Liver (tissue), 9 donors: Measurements from ENCODE around the gene HHLA2. TPM values are rescaled to one million over a fixed set of nuclear protein-coding genes. Genes with fewer than 3 reads are reported as not detected.

Experiments used
- DNase-seq: peaks from one replicate; pipeline ENCODE4 v3.0.0-alpha.2; 2017; ENCODE audit warnings: low spot score
- H3K27ac ChIP-seq, 2 donors: one replicate each; pipeline ENCODE4 v1.7.0; 2013; ENCODE audit warnings: inconsistent platforms in 2 of 2, low read length in 2 of 2, control low read depth in 1 of 2, low read depth in 1 of 2, mild to moderate bottlenecking in 1 of 2
- H3K27me3 ChIP-seq, 4 donors: one replicate each; pipeline versions ENCODE4 v1.6.1 to v1.7.0; 2013; ENCODE audit warnings: low read length in 3 of 4, inconsistent platforms in 1 of 4, mild to moderate bottlenecking in 1 of 4, moderate library complexity in 1 of 4; ENCODE audit not compliant: control insufficient read depth in 4 of 4, insufficient read depth in 4 of 4
- H3K36me3 ChIP-seq, 4 donors: one replicate each; pipeline versions ENCODE4 v1.6.1 to v1.7.0; 2013; ENCODE audit warnings: low read length in 3 of 4, mild to moderate bottlenecking in 3 of 4, low read depth in 1 of 4, moderate library complexity in 1 of 4; ENCODE audit not compliant: control insufficient read depth in 4 of 4, insufficient read depth in 3 of 4
- H3K4me1 ChIP-seq, 4 donors: one replicate each; pipeline versions ENCODE4 v1.6.1 to v1.7.0; 2013; ENCODE audit warnings: low read length in 3 of 4, mild to moderate bottlenecking in 3 of 4, moderate library complexity in 1 of 4; ENCODE audit not compliant: control insufficient read depth in 4 of 4, insufficient read depth in 4 of 4
- H3K4me3 ChIP-seq, 3 donors: one replicate each; pipeline versions ENCODE4 v1.6.1 to v1.7.0; 2013; ENCODE audit warnings: low read length in 3 of 3, control low read depth in 1 of 3, low read depth in 1 of 3, mild to moderate bottlenecking in 1 of 3
- H3K9ac ChIP-seq, 2 donors: one replicate each; pipeline ENCODE4 v1.7.0; 2013; ENCODE audit warnings: low read length in 2 of 2, mild to moderate bottlenecking in 2 of 2, moderate library complexity in 2 of 2, control low read depth in 1 of 2, low read depth in 1 of 2
- H3K9me3 ChIP-seq, 4 donors: one replicate each; pipeline versions ENCODE4 v1.6.1 to v1.7.0; 2013; ENCODE audit warnings: low read length in 3 of 4; ENCODE audit not compliant: control insufficient read depth in 4 of 4
- EGR1 ChIP-seq, 2 donors: IDR thresholded peaks; 2 replicates each; pipeline ENCODE4 v1.6.1; 2016 to 2018; ENCODE audit warnings: antibody characterized with exemption in 2 of 2, low read depth in 2 of 2
- FOXA1 ChIP-seq: IDR thresholded peaks from 2 replicates; pipeline ENCODE4 v1.6.1; 2016; ENCODE audit warnings: antibody characterized with exemption
- FOXA2 ChIP-seq: IDR thresholded peaks from 2 replicates; pipeline ENCODE4 v1.6.1; 2016; ENCODE audit warnings: antibody characterized with exemption
- GABPA ChIP-seq, 2 donors: IDR thresholded peaks in 1 of 2; conservative IDR thresholded peaks in 1 of 2; 2 replicates each; pipeline ENCODE4 v1.6.1; 2016; ENCODE audit warnings: antibody characterized with exemption in 2 of 2, mild to moderate bottlenecking in 1 of 2, moderate library complexity in 1 of 2
- HNF4A ChIP-seq, 2 donors: conservative IDR thresholded peaks; 2 replicates each; pipeline ENCODE4 v1.6.1; 2016; ENCODE audit warnings: antibody characterized with exemption in 2 of 2, mild to moderate bottlenecking in 2 of 2
- HNF4G ChIP-seq: IDR thresholded peaks from 2 replicates; pipeline ENCODE4 v1.6.1; 2016; ENCODE audit warnings: antibody characterized with exemption
- JUND ChIP-seq, 2 donors: IDR thresholded peaks; 2 replicates each; pipeline ENCODE4 v1.6.1; 2016; ENCODE audit warnings: antibody characterized with exemption in 2 of 2
- NR2F2 ChIP-seq: IDR thresholded peaks from 2 replicates; pipeline ENCODE4 v1.6.1; 2016; ENCODE audit warnings: antibody characterized with exemption
- RAD21 ChIP-seq, 2 donors: IDR thresholded peaks; 2 replicates each; pipeline ENCODE4 v1.6.1; 2016; ENCODE audit warnings: antibody characterized with exemption in 2 of 2, mild to moderate bottlenecking in 2 of 2
- RXRA ChIP-seq, 2 donors: IDR thresholded peaks; 2 replicates each; pipeline ENCODE4 v1.6.1; 2017 to 2018; ENCODE audit warnings: antibody characterized with exemption in 2 of 2, mild to moderate bottlenecking in 1 of 2
- SP1 ChIP-seq: IDR thresholded peaks from 2 replicates; pipeline ENCODE4 v1.6.1; 2018; ENCODE audit warnings: antibody characterized with exemption, mild to moderate bottlenecking
- TAF1 ChIP-seq: conservative IDR thresholded peaks from 2 replicates; pipeline ENCODE4 v1.6.1; 2016; ENCODE audit warnings: antibody characterized with exemption, mild to moderate bottlenecking
- YY1 ChIP-seq: IDR thresholded peaks from 2 replicates; pipeline ENCODE4 v1.6.1; 2016; ENCODE audit warnings: antibody characterized with exemption, mild to moderate bottlenecking
- WGBS: extraction: QIAGEN DNeasy Blood & Tissue Kit; methylation state at CpG from one replicate; pipeline ENCODE4 v1.1.7; 2013; 5-methylcytosine and 5-hydroxymethylcytosine counted together
- polyA plus RNA-seq, 2 donors: library from polyadenylated mRNA; stranded (reverse) in 1 of 2; unstranded in 1 of 2; fragments of 200-250 nt in 1 of 2; fragments of >200 nt in 1 of 2; fragmentation: Nextera tagmentation in 1 of 2; extraction: Ambion mirVana in 1 of 2; gene quantifications; one replicate each; pipeline versions ENCODE4 v1.2.1 to v1.2.3, GENCODE V29; 2013 to 2015
- total RNA-seq, 2 donors: library from RNA; depleted of rRNA; stranded (reverse); fragments of >200 nt; gene quantifications; one replicate each; pipeline ENCODE4 v1.2.3, GENCODE V29; 2014
- TF ChIP-seq, protein P1 (sequence below): IDR thresholded peaks from 2 replicates; pipeline ENCODE4 v1.6.1; 2016; ENCODE audit warnings: antibody characterized with exemption, mild to moderate bottlenecking
- TF ChIP-seq, protein P2 (sequence below): IDR thresholded peaks from 2 replicates; pipeline ENCODE4 v1.6.1; 2016; ENCODE audit warnings: antibody characterized with exemption
- TF ChIP-seq, protein P3 (sequence below): IDR thresholded peaks from 2 replicates; pipeline ENCODE4 v1.6.1; 2016; ENCODE audit warnings: antibody characterized with exemption
- TF ChIP-seq, protein P4 (sequence below): fragments of 150-350 bp; IDR thresholded peaks from 2 replicates; pipeline ENCODE4 v1.5.1; 2017; ENCODE audit warnings: improper control_type of control experiment, low read depth, low read length; ENCODE audit not compliant: missing input control
- TF ChIP-seq, protein P5 (sequence below): IDR thresholded peaks from 2 replicates; pipeline ENCODE4 v1.6.1; 2016; ENCODE audit warnings: antibody characterized with exemption
- donor health status: healthy.
- donor health status: healthy.
- donor health status: healthy.
- donor health status: healthy.
- donor health status: healthy.

The HHLA2 gene
- total and polyA plus RNA-seq, 4 donors, result 0.07 to 0.14 TPM; not detected in 2

DNA sequence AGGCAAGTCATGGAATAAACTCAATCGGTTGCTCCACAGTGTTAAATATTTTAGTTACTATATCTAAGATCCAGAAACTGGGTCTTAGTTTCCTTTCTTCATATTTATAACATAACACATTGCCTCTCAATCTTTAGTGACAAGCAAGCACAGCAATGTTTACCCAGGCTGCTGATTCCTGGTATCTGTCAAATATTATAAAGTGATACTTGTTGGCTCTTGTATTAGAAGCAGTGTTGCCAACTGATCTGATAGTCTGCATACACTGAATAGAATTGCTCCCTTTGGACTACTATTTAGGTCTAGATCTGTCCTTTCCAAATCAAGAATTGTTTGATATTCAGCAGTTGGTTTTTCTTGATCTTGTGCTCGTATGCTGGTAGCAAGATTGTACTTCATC is 7.2 kb upstream of the HHLA2 start:
- Histone ChIP-seq H3K36me3 (no peaks in the 10 kb centered on the region), H3K4me1 (no peaks in the 10 kb centered on the region), H3K27me3 (no peaks in the 10 kb centered on the region), H3K27ac (no peak overlapping the region), H3K4me3 (no peak overlapping the region), H3K9me3 (no peaks in the 10 kb centered on the region), H3K9ac (no peak overlapping the region)
- 77% methylated on average over 2 of the region's 2 CpGs for WGBS
- TF ChIP-seq TAF1 (no peak), NR2F2 (no peak), YY1 (no peak), FOXA2 (no peak)
- DNase-seq, result no peak

DNA sequence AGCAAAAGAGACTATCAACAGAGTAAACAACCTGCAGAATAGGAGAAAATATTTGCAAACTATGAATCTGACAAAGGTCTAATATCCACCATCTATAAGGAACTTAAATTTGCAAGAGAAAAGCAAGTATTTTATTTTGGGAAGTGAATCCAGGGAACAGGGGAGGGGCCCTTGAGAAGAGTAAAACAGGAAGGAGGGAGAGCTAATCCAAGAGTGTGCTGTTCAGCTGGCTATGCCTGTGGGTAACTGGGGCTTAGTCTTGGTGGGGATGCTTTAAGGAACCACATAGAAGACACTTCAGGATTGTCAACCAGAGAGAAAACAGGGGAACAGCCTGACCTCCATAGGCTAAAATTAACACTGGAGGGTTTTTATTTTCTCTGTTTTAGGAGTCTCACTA is 3.9 kb upstream of the HHLA2 start:
- H3K4me3 ChIP-seq, result no peak overlapping the region
- H3K36me3 ChIP-seq, result no peaks in the 10 kb centered on the region
- H3K27me3 ChIP-seq, result no peaks in the 10 kb centered on the region
- no peak for DNase-seq
- H3K27ac ChIP-seq, result no peak overlapping the region
- TF ChIP-seq RXRA (IDR thresholded peaks at IDR 0.05) (no peak), HNF4A (conservative IDR thresholded peaks at IDR 0.05) (no peak), YY1 (no peak), FOXA2 (no peak), FOXA1 (no peak), RAD21 (IDR thresholded peaks at IDR 0.05) (no peak), TAF1 (no peak), SP1 (no peak), HNF4G (no peak), JUND (IDR thresholded peaks at IDR 0.05) (no peak), EGR1 (IDR thresholded peaks at IDR 0.05; ENCODE audit: low read depth in 2 of 2) (no peak), GABPA (IDR thresholded peaks at IDR 0.05 in 1 of 2, conservative IDR thresholded peaks at IDR 0.05 in 1 of 2) (no peak), NR2F2 (no peak)
- TF ChIP-seq, protein P1, sequence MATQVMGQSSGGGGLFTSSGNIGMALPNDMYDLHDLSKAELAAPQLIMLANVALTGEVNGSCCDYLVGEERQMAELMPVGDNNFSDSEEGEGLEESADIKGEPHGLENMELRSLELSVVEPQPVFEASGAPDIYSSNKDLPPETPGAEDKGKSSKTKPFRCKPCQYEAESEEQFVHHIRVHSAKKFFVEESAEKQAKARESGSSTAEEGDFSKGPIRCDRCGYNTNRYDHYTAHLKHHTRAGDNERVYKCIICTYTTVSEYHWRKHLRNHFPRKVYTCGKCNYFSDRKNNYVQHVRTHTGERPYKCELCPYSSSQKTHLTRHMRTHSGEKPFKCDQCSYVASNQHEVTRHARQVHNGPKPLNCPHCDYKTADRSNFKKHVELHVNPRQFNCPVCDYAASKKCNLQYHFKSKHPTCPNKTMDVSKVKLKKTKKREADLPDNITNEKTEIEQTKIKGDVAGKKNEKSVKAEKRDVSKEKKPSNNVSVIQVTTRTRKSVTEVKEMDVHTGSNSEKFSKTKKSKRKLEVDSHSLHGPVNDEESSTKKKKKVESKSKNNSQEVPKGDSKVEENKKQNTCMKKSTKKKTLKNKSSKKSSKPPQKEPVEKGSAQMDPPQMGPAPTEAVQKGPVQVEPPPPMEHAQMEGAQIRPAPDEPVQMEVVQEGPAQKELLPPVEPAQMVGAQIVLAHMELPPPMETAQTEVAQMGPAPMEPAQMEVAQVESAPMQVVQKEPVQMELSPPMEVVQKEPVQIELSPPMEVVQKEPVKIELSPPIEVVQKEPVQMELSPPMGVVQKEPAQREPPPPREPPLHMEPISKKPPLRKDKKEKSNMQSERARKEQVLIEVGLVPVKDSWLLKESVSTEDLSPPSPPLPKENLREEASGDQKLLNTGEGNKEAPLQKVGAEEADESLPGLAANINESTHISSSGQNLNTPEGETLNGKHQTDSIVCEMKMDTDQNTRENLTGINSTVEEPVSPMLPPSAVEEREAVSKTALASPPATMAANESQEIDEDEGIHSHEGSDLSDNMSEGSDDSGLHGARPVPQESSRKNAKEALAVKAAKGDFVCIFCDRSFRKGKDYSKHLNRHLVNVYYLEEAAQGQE, result no peak
- TF ChIP-seq, protein P2, sequence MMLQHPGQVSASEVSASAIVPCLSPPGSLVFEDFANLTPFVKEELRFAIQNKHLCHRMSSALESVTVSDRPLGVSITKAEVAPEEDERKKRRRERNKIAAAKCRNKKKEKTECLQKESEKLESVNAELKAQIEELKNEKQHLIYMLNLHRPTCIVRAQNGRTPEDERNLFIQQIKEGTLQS, result no peak
- TF ChIP-seq, protein P3, sequence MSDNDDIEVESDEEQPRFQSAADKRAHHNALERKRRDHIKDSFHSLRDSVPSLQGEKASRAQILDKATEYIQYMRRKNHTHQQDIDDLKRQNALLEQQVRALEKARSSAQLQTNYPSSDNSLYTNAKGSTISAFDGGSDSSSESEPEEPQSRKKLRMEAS, result no peak
- TF ChIP-seq, protein P4, sequence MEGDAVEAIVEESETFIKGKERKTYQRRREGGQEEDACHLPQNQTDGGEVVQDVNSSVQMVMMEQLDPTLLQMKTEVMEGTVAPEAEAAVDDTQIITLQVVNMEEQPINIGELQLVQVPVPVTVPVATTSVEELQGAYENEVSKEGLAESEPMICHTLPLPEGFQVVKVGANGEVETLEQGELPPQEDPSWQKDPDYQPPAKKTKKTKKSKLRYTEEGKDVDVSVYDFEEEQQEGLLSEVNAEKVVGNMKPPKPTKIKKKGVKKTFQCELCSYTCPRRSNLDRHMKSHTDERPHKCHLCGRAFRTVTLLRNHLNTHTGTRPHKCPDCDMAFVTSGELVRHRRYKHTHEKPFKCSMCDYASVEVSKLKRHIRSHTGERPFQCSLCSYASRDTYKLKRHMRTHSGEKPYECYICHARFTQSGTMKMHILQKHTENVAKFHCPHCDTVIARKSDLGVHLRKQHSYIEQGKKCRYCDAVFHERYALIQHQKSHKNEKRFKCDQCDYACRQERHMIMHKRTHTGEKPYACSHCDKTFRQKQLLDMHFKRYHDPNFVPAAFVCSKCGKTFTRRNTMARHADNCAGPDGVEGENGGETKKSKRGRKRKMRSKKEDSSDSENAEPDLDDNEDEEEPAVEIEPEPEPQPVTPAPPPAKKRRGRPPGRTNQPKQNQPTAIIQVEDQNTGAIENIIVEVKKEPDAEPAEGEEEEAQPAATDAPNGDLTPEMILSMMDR, result no peak
- TF ChIP-seq, protein P5, sequence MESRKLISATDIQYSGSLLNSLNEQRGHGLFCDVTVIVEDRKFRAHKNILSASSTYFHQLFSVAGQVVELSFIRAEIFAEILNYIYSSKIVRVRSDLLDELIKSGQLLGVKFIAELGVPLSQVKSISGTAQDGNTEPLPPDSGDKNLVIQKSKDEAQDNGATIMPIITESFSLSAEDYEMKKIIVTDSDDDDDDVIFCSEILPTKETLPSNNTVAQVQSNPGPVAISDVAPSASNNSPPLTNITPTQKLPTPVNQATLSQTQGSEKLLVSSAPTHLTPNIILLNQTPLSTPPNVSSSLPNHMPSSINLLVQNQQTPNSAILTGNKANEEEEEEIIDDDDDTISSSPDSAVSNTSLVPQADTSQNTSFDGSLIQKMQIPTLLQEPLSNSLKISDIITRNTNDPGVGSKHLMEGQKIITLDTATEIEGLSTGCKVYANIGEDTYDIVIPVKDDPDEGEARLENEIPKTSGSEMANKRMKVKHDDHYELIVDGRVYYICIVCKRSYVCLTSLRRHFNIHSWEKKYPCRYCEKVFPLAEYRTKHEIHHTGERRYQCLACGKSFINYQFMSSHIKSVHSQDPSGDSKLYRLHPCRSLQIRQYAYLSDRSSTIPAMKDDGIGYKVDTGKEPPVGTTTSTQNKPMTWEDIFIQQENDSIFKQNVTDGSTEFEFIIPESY, result no peak
- no peak overlapping the region for H3K9ac ChIP-seq
- no peaks in the 10 kb centered on the region for H3K9me3 ChIP-seq
- H3K4me1 ChIP-seq, result peaks cover 0 to 3% (median 0%) of the 10 kb centered on the region in 4 donors
